Ishikawa (cell line): ENCODE data around the gene TCP1.

Experiments
- CEBPB ChIP-seq: IDR thresholded peaks from 2 replicates; pipeline ENCODE4 v1.6.1; 2012
- CREB1 ChIP-seq: IDR thresholded peaks from 2 replicates; pipeline ENCODE4 v1.6.1; 2012; ENCODE audit warnings: low read depth
- EGR1 ChIP-seq: IDR thresholded peaks from 2 replicates; pipeline ENCODE4 v1.6.1; 2012
- EP300 ChIP-seq: IDR thresholded peaks from 2 replicates; pipeline ENCODE4 v1.6.1; 2012; ENCODE audit warnings: borderline replicate concordance
- FOXM1 ChIP-seq: IDR thresholded peaks from 2 replicates; pipeline ENCODE4 v1.6.1; 2012; ENCODE audit warnings: low read depth, borderline replicate concordance
- RAD21 ChIP-seq: IDR thresholded peaks from 2 replicates; pipeline ENCODE4 v1.6.1; 2012; ENCODE audit warnings: low read depth
- TEAD4 ChIP-seq: IDR thresholded peaks from 2 replicates; pipeline ENCODE4 v1.6.1; 2012
- ZBTB7A ChIP-seq: IDR thresholded peaks from 2 replicates; pipeline ENCODE4 v1.6.1; 2012; ENCODE audit warnings: low read depth
- TF ChIP-seq, protein P1 (sequence below): IDR thresholded peaks from 2 replicates; pipeline ENCODE4 v1.6.1; 2012
- TF ChIP-seq, protein P2 (sequence below): IDR thresholded peaks from 2 replicates; pipeline ENCODE4 v1.6.1; 2012
- TF ChIP-seq, protein P3 (sequence below): IDR thresholded peaks from 2 replicates; pipeline ENCODE4 v1.6.1; 2012; ENCODE audit warnings: low read depth, mild to moderate bottlenecking

DNA sequence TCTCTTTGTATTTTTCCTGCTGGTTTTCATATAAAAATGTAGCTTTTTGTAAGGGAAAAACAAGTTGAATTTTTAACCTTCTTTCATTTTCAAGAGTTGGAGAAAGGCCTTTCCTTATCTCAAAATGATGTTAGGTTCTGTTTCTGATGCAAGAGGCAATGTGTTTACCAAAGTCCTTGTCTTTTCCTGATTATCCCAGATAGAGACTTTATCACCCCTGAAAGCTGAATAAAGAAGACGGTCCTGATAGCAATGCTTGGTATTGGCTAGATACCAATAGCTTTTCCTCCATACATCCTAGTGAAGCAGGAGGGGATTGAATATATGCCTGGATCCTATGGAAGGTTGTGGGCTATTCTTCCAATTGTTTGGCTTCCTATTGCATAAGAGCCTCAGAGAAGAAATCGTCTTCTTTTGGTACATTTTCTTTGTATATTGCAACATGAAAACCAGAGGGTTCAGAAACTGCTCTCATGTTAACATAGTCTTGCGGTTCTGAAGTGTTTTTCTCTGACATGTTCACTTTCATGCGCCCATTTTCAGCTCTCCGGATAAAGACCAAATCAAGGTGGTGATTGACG lies 16.1 kb upstream of the TCP1 start:
- no peak for TF ChIP-seq EP300
- no peak for TF ChIP-seq CREB1
- TF ChIP-seq, protein P1, sequence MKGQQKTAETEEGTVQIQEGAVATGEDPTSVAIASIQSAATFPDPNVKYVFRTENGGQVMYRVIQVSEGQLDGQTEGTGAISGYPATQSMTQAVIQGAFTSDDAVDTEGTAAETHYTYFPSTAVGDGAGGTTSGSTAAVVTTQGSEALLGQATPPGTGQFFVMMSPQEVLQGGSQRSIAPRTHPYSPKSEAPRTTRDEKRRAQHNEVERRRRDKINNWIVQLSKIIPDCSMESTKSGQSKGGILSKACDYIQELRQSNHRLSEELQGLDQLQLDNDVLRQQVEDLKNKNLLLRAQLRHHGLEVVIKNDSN = no peak
- no peak for TF ChIP-seq ZBTB7A
- TF ChIP-seq TEAD4 = no peak
- no peak for TF ChIP-seq FOXM1
- TF ChIP-seq, protein P2, sequence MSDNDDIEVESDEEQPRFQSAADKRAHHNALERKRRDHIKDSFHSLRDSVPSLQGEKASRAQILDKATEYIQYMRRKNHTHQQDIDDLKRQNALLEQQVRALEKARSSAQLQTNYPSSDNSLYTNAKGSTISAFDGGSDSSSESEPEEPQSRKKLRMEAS = no peak
- TF ChIP-seq EGR1 = no peak
- TF ChIP-seq, protein P3, sequence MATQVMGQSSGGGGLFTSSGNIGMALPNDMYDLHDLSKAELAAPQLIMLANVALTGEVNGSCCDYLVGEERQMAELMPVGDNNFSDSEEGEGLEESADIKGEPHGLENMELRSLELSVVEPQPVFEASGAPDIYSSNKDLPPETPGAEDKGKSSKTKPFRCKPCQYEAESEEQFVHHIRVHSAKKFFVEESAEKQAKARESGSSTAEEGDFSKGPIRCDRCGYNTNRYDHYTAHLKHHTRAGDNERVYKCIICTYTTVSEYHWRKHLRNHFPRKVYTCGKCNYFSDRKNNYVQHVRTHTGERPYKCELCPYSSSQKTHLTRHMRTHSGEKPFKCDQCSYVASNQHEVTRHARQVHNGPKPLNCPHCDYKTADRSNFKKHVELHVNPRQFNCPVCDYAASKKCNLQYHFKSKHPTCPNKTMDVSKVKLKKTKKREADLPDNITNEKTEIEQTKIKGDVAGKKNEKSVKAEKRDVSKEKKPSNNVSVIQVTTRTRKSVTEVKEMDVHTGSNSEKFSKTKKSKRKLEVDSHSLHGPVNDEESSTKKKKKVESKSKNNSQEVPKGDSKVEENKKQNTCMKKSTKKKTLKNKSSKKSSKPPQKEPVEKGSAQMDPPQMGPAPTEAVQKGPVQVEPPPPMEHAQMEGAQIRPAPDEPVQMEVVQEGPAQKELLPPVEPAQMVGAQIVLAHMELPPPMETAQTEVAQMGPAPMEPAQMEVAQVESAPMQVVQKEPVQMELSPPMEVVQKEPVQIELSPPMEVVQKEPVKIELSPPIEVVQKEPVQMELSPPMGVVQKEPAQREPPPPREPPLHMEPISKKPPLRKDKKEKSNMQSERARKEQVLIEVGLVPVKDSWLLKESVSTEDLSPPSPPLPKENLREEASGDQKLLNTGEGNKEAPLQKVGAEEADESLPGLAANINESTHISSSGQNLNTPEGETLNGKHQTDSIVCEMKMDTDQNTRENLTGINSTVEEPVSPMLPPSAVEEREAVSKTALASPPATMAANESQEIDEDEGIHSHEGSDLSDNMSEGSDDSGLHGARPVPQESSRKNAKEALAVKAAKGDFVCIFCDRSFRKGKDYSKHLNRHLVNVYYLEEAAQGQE = no peak
- no peak for TF ChIP-seq CEBPB
- TF ChIP-seq RAD21 = no peak
